Smooth muscle cell of the umbilical artery (primary cell): Measurements from ENCODE around the gene GNAL. TPM values are rescaled to one million over a fixed set of nuclear protein-coding genes. Genes with fewer than 3 reads are reported as not detected.

ENCODE experiments used
- total RNA-seq: library from RNA; depleted of rRNA; stranded (reverse); fragments of >200 nt; gene quantifications from 2 replicates; pipeline ENCODE4 v1.2.3, GENCODE V29; 2014

Gene GNAL
- total RNA-seq, result 0.32 and 0.89 TPM in 2 replicates

DNA sequence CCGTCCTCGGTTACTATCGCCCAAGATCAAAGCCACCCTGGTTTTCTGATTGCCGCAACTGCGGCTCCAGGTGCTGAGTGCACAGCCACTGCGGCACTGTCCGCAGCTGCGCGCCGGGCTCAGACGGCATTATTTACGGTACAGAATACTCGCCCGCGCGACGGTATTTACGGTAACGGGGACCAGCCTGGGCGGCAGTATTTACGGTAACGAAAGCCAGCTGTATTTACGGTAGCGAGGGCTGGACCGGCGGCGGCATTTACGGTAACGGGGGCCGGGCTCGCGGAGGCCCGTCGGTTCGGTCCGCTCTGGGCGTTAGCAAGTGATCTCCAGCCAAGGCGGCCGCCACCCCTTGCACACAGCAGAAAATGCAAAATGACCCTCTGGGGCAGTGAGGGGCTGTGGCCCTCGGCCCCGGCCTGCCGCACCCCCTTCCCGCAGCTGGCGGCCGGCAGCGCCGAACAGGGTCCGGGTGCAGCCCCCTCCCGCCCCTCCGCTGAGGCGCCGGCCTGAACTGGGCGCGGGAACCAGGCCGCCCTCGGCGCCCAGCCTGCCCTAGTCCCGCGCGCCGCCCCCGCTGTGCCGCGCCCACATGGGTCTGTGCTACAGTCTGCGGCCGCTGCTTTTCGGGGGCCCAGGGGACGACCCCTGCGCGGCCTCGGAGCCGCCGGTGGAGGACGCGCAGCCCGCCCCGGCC, at the start of gene GNAL:
Gene GNAL, plus strand, starts transcription at position 293 of the 697 bp plus-strand sequence. Its CDS starts 300 bp downstream, at position 593.

DNA sequence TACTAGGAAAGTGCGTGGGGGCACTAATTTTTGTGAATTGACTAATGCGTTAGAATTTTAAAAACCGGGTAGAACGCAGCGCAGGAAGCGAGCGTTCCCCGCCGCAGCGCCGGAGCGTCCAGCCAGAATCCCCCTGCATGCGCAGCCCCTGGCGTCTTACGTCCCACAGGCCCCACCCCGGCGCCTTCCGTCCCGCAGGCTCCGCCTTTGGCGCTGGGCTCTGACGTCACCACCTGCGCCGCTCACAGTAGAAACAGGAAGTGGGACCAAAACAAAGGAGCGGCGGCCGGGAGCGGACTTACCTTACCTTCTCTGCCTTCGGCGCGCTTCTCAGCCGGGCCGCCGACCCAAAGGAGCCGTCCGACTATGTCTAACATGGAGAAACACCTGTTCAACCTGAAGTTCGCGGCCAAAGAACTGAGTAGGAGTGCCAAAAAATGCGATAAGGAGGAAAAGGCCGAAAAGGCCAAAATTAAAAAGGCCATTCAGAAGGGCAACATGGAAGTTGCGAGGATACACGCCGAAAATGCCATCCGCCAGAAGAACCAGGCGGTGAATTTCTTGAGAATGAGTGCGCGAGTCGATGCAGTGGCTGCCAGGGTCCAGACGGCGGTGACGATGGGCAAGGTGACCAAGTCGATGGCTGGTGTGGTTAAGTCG, 162.2 kb downstream of the GNAL start, which contains the start of gene CHMP1B:
Gene CHMP1B, plus strand, starts transcription at position 268 of the 660 bp plus-strand sequence. Its CDS starts 99 bp downstream, at position 367.

DNA sequence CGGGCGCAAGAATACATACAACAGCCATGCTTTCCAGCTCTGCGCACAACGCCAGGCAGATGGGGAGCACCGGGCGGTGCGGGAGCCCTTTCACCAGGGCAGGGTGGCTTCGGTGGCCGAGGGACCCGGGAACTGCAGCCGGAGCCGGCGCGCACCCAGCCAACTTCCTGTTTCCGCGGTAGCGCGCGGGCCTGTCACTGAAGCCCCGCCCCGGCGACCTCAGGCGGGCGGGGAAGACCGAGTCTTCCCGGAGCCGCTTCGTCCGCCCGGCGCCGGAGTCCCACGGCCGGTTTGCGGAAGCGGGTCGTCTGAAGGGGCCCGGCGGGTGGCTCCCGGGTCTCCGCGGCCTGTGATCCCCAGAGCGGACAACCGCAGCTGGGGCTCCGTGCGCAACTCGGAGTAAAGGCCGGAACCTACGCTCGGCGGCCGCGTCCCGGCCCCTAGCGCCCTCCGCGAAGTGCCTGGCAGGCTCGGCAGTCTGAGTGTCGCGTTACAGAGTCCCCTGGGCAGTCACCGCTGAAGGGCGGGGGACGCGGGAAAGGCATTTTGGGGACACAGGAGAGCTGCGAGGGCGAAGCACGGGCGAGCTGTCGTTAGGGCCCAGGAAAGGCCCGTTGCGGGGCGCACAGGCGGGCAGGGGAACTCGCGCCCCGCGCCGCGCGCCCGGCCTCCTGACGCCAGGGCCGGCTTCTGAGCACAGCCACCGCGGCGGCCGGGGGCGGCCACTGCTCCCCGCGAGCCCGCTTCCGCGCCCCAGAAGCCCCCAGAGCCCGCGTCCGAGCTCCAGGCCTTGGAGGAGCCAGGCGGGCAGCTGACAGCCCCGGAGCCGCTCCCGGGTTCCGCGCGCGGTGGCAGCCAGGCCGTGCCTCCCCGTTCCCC, 219.4 kb downstream of the GNAL start, which contains the start of gene MPPE1:
Gene MPPE1, minus strand, starts transcription at position 136 of the 879 bp plus-strand sequence. CDS start 11,053 bp downstream, outside the sequence.

Other genes starting within 250 kb of the GNAL start
- not detected in 2 replicates for gene SLC35G4, start 79.7 kb upstream of the GNAL start, total RNA-seq
- 47.5 and 50.7 TPM in 2 replicates for gene CHMP1B, start 162.1 kb downstream of the GNAL start, total RNA-seq
- 25.9 and 37.7 TPM in 2 replicates for gene MPPE1, start 219.1 kb downstream of the GNAL start, total RNA-seq